ENCODE data around the gene TM9SF2. TPM values are rescaled to one million over a fixed set of nuclear protein-coding genes. Genes with fewer than 3 reads are reported as not detected.
A peak's percentile ranks its signal among the peaks of the same experiment; 100 is the strongest.

TM9SF2 gene
- total RNA-seq, 1 donor from 2014 or later, result 128 TPM

GRCh38 chr13:99590519-99591011 is 89.3 kb downstream of the TM9SF2 start:
- Mint-ChIP-seq H3K36me3 (ENCODE audit: low read depth, unreplicated experiment) (no peaks in the 10 kb centered on the region), H3K4me1 (ENCODE audit: unreplicated experiment) (peaks cover 21% of the 10 kb centered on the region), H3K9me3 (ENCODE audit: unreplicated experiment) (no peaks in the 10 kb centered on the region), H3K27me3 (ENCODE audit: unreplicated experiment) (no peaks in the 10 kb centered on the region), H3K4me3 (ENCODE audit: unreplicated experiment) (no peak overlapping the region), H3K27ac (ENCODE audit: unreplicated experiment) (no peak overlapping the region)
- TF ChIP-seq, protein P1, sequence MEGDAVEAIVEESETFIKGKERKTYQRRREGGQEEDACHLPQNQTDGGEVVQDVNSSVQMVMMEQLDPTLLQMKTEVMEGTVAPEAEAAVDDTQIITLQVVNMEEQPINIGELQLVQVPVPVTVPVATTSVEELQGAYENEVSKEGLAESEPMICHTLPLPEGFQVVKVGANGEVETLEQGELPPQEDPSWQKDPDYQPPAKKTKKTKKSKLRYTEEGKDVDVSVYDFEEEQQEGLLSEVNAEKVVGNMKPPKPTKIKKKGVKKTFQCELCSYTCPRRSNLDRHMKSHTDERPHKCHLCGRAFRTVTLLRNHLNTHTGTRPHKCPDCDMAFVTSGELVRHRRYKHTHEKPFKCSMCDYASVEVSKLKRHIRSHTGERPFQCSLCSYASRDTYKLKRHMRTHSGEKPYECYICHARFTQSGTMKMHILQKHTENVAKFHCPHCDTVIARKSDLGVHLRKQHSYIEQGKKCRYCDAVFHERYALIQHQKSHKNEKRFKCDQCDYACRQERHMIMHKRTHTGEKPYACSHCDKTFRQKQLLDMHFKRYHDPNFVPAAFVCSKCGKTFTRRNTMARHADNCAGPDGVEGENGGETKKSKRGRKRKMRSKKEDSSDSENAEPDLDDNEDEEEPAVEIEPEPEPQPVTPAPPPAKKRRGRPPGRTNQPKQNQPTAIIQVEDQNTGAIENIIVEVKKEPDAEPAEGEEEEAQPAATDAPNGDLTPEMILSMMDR (IDR thresholded peaks at IDR 0.05; ENCODE audit: unreplicated experiment), result no peak
- DNase-seq (ENCODE audit: low spot score), result no peak

- Mint-ChIP-seq H3K4me1 (ENCODE audit: unreplicated experiment) (peaks cover 7% of the 10 kb centered on the region), H3K9me3 (ENCODE audit: unreplicated experiment) (no peaks in the 10 kb centered on the region), H3K4me3 (ENCODE audit: unreplicated experiment) (no peak overlapping the region), H3K27ac (ENCODE audit: unreplicated experiment) (no peak overlapping the region), H3K36me3 (ENCODE audit: low read depth, unreplicated experiment) (no peaks in the 10 kb centered on the region), H3K27me3 (ENCODE audit: unreplicated experiment) (peaks cover 1% of the 10 kb centered on the region)
- no peak for DNase-seq (ENCODE audit: low spot score)
- TF ChIP-seq, protein P1 (IDR thresholded peaks at IDR 0.05; ENCODE audit: unreplicated experiment), result no peak
These were observed 94.9 kb downstream of the TM9SF2 start for GRCh38 chr13:99596180-99596579.

DNA sequence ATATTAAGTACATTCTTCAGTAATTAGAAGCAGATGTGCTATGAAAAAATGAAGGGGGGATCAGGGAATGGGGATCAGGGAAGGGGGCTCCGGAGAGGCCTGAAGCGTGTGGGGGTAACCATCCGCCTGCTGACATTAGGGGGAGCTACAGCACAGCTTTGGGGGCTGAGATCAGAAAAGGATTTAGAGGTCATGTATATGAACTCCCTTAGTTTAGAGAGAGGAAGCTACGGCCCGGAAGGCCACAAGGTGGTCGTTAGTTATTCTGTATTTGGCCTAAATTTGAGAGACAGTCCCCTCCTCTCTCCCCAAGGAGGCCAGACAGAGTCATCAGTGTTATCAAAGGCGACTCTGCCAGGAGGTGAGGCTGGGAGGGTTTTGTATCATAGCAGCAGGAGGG is 99.0 kb downstream of the TM9SF2 start:
- Mint-ChIP-seq H3K36me3 (ENCODE audit: low read depth, unreplicated experiment) (no peaks in the 10 kb centered on the region), H3K27ac (ENCODE audit: unreplicated experiment) (no peak overlapping the region), H3K27me3 (ENCODE audit: unreplicated experiment) (peaks cover 9% of the 10 kb centered on the region), H3K4me1 (ENCODE audit: unreplicated experiment) (peaks cover 22% of the 10 kb centered on the region), H3K9me3 (ENCODE audit: unreplicated experiment) (no peaks in the 10 kb centered on the region), H3K4me3 (ENCODE audit: unreplicated experiment) (no peak overlapping the region)
- peak; percentile 19 for DNase-seq (ENCODE audit: low spot score)
- TF ChIP-seq, protein P1 (IDR thresholded peaks at IDR 0.05; ENCODE audit: unreplicated experiment), result no peak

DNA sequence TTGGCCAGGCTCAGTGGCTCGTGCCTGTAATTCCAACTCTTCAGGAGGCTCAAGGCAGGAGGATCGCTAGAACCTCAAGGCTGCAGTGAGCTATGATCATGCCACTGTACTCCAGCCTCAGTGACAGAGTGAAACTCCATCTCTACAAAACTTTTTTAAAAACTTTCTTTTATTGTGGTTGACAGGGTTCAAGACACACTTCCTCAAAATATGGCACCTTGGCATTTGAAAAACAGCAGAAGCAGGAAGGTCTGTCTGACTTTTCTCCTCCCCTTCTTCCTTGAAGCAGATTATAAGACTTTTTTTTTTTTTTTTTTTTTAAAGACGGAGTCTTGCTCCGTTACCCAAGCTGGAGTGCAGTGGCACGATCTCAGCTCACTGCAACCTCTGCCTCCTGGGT is 100.3 kb downstream of the TM9SF2 start:
- H3K4me3 Mint-ChIP-seq (ENCODE audit: unreplicated experiment), result no peak overlapping the region
- peaks cover 29% of the 10 kb centered on the region for H3K4me1 Mint-ChIP-seq (ENCODE audit: unreplicated experiment)
- TF ChIP-seq, protein P1 (IDR thresholded peaks at IDR 0.05; ENCODE audit: unreplicated experiment), result no peak
- no peaks in the 10 kb centered on the region for H3K36me3 Mint-ChIP-seq (ENCODE audit: low read depth, unreplicated experiment)
- H3K9me3 Mint-ChIP-seq (ENCODE audit: unreplicated experiment), result no peaks in the 10 kb centered on the region
- peak overlapping the region; percentile 9 for H3K27ac Mint-ChIP-seq (ENCODE audit: unreplicated experiment)
- DNase-seq (ENCODE audit: low spot score), result no peak
- H3K27me3 Mint-ChIP-seq (ENCODE audit: unreplicated experiment), result peaks cover 9% of the 10 kb centered on the region

- Mint-ChIP-seq H3K36me3 (ENCODE audit: low read depth, unreplicated experiment) (no peaks in the 10 kb centered on the region), H3K27me3 (ENCODE audit: unreplicated experiment) (peaks cover 17% of the 10 kb centered on the region), H3K4me3 (ENCODE audit: unreplicated experiment) (no peak overlapping the region), H3K9me3 (ENCODE audit: unreplicated experiment) (no peaks in the 10 kb centered on the region), H3K4me1 (ENCODE audit: unreplicated experiment) (peaks cover 29% of the 10 kb centered on the region), H3K27ac (ENCODE audit: unreplicated experiment) (no peak overlapping the region)
- TF ChIP-seq, protein P1 (IDR thresholded peaks at IDR 0.05; ENCODE audit: unreplicated experiment), result no peak
- DNase-seq (ENCODE audit: low spot score), result no peak
These were observed 103.4 kb downstream of the TM9SF2 start for GRCh38 chr13:99604636-99605035.

Measured in endothelial cell (in vitro differentiated cells).